HUES48 (cell line): ENCODE data around the gene ABLIM3.

Experiments used
- H3K27ac ChIP-seq: one replicate; pipeline ENCODE4 v1.7.0; 2013; ENCODE audit warnings: low read depth, low read length, inconsistent platforms
- H3K27me3 ChIP-seq: 2 replicates; pipeline ENCODE4 v1.6.1; 2013; ENCODE audit warnings: mild to moderate bottlenecking, low read length; ENCODE audit not compliant: control insufficient read depth, insufficient read depth
- H3K36me3 ChIP-seq: 2 replicates; pipeline ENCODE4 v1.6.1; 2013; ENCODE audit warnings: low read length; ENCODE audit not compliant: control insufficient read depth, insufficient read depth
- H3K4me1 ChIP-seq: 2 replicates; pipeline ENCODE4 v1.6.1; 2013; ENCODE audit warnings: mild to moderate bottlenecking, low read length; ENCODE audit not compliant: control insufficient read depth, insufficient read depth
- H3K4me3 ChIP-seq: 2 replicates; pipeline ENCODE4 v1.5.1; 2013; ENCODE audit warnings: mild to moderate bottlenecking, low read depth, low read length
- H3K9ac ChIP-seq: 2 replicates; pipeline ENCODE4 v1.6.1; 2013; ENCODE audit warnings: mild to moderate bottlenecking, low read depth, low read length, moderate library complexity
- H3K9me3 ChIP-seq: 2 replicates; pipeline ENCODE4 v1.6.1; 2013; ENCODE audit warnings: low read length; ENCODE audit not compliant: control insufficient read depth, insufficient read depth

ABLIM3 gene

DNA sequence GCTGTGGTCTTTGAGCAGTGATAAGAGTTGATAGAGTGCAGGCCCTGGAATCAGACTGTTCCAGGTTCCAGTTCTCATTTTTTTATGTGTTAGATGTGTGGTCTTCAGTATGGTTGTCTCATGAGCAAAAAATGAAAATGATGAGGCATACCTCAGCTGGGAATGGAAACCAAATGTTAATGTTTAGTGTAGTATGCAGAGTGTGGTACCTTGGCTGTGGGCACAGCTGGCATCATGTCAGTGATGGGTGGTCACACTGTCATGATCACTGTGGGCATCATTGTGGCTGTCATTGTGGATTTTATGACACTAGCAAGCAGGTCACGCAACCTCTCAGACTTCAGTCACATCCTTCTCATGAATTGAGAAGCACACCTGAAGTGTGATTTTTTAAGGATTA lies 6.4 kb downstream of the ABLIM3 start:
- Histone ChIP-seq H3K27me3 (peaks cover 2% of the 10 kb centered on the region; the same call in 1 of the 2 replicates), H3K9ac (no peak overlapping the region), H3K36me3 (no peaks in the 10 kb centered on the region), H3K4me1 (peaks cover 5% of the 10 kb centered on the region; the same call in 1 of the 2 replicates), H3K27ac (no peak overlapping the region), H3K9me3 (no peaks in the 10 kb centered on the region), H3K4me3 (no peak overlapping the region)

DNA sequence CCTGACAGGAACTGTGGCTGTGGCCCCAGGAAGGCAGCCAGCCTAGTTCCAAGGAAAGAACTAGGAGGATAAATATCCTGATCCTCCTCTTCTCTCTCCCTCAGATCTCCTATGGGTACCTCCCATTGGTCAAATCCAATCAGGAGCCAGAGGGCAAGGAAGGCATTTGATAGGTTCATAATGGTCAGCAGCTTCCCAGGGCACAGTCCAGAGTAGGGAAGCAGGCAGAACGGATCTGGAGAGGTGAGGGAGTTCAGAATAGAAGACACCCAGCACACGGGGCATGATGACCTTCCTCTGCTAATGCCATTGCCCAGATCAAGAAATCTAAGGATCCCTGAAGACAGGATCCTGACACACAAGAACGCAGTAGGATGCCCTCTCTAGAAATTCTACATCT lies 8.6 kb downstream of the ABLIM3 start:
- Histone ChIP-seq H3K4me1 (peaks cover 5% of the 10 kb centered on the region; the same call in 1 of the 2 replicates), H3K9ac (no peak overlapping the region), H3K9me3 (no peaks in the 10 kb centered on the region), H3K27me3 (no peaks in the 10 kb centered on the region), H3K27ac (no peak overlapping the region), H3K4me3 (no peak overlapping the region), H3K36me3 (no peaks in the 10 kb centered on the region)

DNA sequence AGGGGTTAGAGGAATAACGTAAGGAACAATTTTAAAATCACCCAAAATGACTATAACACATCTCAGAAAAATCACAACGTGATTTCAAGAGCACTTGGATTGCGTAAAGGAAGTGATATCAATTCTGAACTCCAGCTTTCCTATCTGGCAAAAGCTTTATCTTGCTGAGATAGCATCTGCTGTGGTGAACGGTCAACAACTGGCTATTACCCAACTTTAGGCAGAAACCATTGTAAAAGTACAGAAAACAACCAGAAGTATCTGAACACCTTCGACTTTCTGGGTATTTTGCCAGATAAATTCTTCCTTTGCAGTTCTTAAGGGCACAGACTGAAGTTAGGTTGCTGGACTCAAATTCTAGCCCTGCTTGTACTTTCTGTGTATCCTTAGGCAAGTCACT lies 9.2 kb downstream of the ABLIM3 start:
- Histone ChIP-seq H3K9ac (no peak overlapping the region), H3K4me1 (peaks cover 5% of the 10 kb centered on the region; the same call in 1 of the 2 replicates), H3K27ac (no peak overlapping the region), H3K36me3 (no peaks in the 10 kb centered on the region), H3K9me3 (no peaks in the 10 kb centered on the region), H3K27me3 (no peaks in the 10 kb centered on the region), H3K4me3 (no peak overlapping the region)

DNA sequence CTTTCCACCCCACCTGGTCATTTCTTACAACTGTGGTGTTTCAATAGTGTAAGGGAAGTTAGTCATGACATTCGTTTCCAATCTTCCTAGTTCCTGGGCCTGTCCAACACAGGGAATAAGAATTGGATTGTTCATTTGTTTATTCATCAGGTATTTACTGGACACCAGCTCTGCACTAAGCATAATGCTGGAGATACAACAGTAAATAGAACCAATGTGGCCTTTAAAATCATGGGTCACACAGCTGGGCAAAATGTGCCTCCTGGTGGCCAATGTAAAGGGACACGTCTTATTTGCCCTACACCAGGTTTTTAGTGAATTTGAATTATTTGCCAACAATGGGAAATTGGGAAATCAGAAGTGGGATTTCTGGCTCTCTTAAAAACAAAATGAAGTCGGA lies 10.4 kb downstream of the ABLIM3 start:
- no peak overlapping the region for H3K27ac ChIP-seq
- H3K36me3 ChIP-seq, result no peaks in the 10 kb centered on the region
- H3K4me3 ChIP-seq, result no peak overlapping the region
- peaks cover 5% of the 10 kb centered on the region; the same call in 1 of the 2 replicates for H3K4me1 ChIP-seq
- no peak overlapping the region for H3K9ac ChIP-seq
- no peaks in the 10 kb centered on the region for H3K27me3 ChIP-seq
- no peaks in the 10 kb centered on the region for H3K9me3 ChIP-seq

DNA sequence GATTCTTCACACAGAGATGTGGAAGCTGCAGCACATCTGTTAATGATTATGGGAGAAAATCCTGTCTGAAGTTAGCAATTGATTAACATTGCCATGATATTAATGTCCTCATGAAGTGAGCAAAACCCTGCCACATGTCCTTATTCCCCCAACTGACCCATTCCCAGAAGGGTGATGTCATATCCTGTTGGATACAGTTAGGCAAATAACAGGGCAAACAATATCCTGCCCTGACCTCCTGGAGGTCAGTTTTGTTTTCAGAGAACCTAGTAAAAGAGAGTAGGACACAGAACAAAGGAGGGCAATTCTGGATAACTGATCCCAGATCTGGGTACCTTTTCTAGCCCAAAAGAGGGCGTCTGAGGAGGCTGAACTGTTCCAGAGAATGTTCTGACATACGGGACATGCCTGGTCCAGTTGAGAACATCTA lies 11.0 kb downstream of the ABLIM3 start:
- Histone ChIP-seq H3K4me3 (no peak overlapping the region), H3K9ac (no peak overlapping the region)

DNA sequence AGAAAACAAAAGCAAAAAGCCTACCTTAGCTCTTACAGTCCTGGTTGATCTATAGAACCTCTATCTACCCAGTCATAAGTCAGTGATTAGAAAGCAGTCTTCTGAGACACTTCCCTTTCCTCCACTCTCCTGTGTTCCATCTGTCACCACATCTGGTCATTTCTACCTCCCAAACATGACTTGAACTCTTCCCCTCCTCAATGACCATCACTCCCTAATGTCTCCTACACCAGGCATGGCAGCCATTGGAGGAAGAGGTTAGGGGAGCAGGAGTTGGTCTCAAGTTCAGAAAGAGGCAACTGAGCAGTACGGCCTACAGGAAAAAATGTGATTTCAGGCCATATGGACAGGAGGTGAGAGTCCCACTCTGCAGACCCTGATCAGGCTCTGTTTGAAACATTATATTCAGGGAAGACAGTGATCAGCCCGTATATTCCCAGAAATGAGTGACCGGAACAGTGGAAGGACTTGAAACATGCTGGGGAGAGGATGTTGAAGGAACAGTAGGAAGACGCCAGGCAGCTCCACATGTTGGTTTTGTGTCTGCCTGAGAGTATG lies 12.0 kb downstream of the ABLIM3 start:
- Histone ChIP-seq H3K36me3 (no peaks in the 10 kb centered on the region), H3K9me3 (no peaks in the 10 kb centered on the region), H3K9ac (no peak overlapping the region), H3K27me3 (no peaks in the 10 kb centered on the region), H3K4me3 (no peak overlapping the region), H3K27ac (no peak overlapping the region), H3K4me1 (peaks cover 5% of the 10 kb centered on the region; the same call in 1 of the 2 replicates)

More for the DNA sequence above, 11.0 kb downstream of the ABLIM3 start:
- Histone ChIP-seq H3K4me1 (peaks cover 5% of the 10 kb centered on the region; the same call in 1 of the 2 replicates), H3K27ac (no peak overlapping the region), H3K27me3 (no peaks in the 10 kb centered on the region), H3K9me3 (no peaks in the 10 kb centered on the region), H3K36me3 (no peaks in the 10 kb centered on the region)

DNA sequence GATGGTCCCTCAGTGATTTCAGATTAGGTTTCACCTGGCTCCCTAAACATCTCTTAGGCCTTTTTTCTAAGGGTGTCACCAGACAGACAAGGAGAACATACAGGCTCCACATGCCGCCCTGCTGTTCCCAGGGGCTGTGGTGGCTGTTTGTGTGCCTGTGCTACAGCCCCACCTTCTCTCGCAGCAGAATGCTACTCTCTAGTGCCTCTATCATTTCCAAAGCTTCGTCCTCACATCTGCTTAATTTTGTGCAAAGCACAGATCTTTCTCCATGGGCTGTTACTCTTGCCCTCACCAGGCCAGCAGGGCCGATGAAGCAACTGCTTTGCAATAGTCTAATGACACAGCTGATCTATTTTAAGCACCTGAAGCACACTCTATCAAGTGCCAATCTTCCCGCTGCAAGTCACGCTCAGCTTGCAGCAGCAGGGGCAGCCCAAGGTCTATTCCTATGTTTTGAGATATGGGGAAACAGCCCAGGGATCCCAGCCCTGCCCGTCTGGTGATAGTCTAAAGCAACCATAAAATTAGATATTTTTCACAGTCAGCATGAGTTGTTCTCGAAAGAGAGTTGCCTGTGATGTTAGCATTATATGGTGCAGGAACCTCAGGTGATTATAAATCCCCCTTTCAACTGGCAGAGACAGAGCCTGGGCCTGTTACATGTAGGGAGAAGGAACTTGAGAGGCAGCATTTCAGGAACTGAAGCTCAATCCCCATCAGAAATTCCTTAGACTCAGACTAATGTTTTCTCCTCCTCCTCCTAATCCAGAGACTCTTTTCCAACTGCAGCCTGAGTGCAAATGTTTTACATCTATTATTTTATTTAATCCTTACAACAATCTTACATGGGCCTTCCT lies 12.7 kb downstream of the ABLIM3 start:
- H3K4me3 ChIP-seq, result no peak overlapping the region
- no peak overlapping the region for H3K9ac ChIP-seq
- H3K9me3 ChIP-seq, result no peaks in the 10 kb centered on the region
- H3K4me1 ChIP-seq, result peaks cover 5% of the 10 kb centered on the region; the same call in 1 of the 2 replicates
- H3K36me3 ChIP-seq, result no peaks in the 10 kb centered on the region
- H3K27me3 ChIP-seq, result no peaks in the 10 kb centered on the region
- no peak overlapping the region for H3K27ac ChIP-seq

DNA sequence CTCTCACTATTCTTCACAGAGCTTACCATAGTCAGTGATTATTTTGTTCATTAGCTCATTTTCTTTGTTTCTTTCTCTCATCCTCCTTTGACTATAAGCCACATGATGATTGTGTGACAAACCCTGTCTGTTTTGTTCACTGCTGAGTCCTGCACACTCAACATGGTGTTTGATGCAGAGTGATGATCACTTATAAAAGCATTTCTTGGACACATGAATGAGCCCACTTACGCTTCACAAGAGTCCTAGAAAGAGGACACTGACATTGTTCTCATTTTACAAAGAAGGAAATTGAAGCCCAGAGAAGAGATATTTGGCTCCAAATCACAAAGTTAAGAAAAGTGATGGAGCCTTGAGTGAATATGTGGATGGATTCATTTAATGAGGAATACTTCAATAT lies 13.4 kb downstream of the ABLIM3 start:
- Histone ChIP-seq H3K36me3 (no peaks in the 10 kb centered on the region), H3K27me3 (no peaks in the 10 kb centered on the region), H3K4me3 (no peak overlapping the region), H3K9ac (no peak overlapping the region), H3K9me3 (no peaks in the 10 kb centered on the region), H3K4me1 (peaks cover 5% of the 10 kb centered on the region; the same call in 1 of the 2 replicates), H3K27ac (no peak overlapping the region)

DNA sequence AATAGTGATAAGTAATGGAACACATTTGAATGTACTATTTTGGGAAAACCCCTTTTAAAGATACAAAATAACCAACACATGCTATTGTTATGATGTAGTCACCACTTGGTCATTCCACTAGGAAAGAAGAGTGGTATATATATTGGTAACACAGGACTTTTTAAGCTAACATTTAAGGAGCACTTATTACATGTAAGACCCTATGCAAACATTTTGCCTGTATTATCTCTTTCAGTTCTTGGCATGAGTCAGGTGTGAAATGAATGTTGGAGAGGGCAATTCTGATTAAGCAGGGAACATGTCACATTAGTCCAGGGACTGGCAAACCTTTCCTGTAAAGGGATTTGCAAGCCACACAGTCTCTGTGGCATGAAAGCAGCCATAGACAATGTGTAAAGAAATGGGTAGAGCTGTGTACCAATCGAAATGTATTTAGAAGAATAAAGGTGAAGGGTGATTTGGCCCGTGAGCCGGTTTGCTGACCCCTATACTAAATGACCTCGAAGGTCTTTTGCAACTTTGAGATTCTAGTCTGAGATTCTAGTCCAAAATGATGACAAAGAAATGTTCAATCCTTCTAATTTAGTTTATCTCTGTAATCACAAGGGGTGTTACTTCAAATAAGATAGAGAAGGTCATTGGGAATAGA lies 15.3 kb downstream of the ABLIM3 start:
- H3K36me3 ChIP-seq, result no peaks in the 10 kb centered on the region

DNA sequence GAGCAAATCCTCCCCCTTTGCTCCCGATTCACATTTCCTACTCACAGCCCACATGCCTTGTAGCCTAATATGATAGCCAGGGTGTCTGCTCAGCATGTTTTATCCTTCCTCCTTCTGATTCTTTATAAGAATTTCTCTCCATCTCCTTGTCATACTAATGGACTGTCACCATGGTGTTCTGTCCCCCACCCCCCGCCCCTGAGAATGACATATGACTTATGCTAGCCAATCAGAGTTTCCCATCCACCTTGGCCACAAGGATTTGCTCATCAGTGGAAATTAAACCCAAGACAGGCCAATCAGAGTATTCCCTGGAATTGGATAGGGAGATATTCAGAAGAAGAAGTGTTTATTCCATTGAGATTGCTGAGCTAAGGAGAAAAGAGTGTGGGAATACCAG lies 16.0 kb downstream of the ABLIM3 start:
- Histone ChIP-seq H3K9ac (no peak overlapping the region), H3K27me3 (no peaks in the 10 kb centered on the region), H3K27ac (no peak overlapping the region), H3K9me3 (no peaks in the 10 kb centered on the region), H3K4me3 (no peak overlapping the region), H3K36me3 (no peaks in the 10 kb centered on the region), H3K4me1 (peaks cover 3% of the 10 kb centered on the region; the same call in 1 of the 2 replicates)

More for the DNA sequence above, 15.3 kb downstream of the ABLIM3 start:
- no peak overlapping the region for H3K4me3 ChIP-seq
- no peak overlapping the region for H3K9ac ChIP-seq
- no peaks in the 10 kb centered on the region for H3K9me3 ChIP-seq
- peaks cover 5% of the 10 kb centered on the region; the same call in 1 of the 2 replicates for H3K4me1 ChIP-seq
- H3K27me3 ChIP-seq, result no peaks in the 10 kb centered on the region
- H3K27ac ChIP-seq, result no peak overlapping the region
